Measurements from ENCODE around the gene ERFE. TPM values are rescaled to one million over a fixed set of nuclear protein-coding genes. Genes with fewer than 3 reads are reported as not detected.

ERFE gene
- polyA plus RNA-seq, 1 of the 3 experiments (the other 2 are of a cell fraction), result 1.3 TPM

GRCh38 chr2:238150686-238151085 lies 8.1 kb upstream of the ERFE start:
- 92% methylated on average over 11 of the region's 25 CpGs for WGBS (ENCODE audit: low lambda C conversion rate)
- Histone ChIP-seq H3K36me3 (replicated peaks in 1 of 2; ENCODE audit: control insufficient read depth in 1 of 2, insufficient read depth in 2 of 2, low read length in 1 of 2) (no peaks in the 10 kb centered on the region), H3K9me3 (no peaks in the 10 kb centered on the region), H2AFZ (ENCODE audit: low read depth) (no peak overlapping the region), H3K4me3 (ENCODE audit: low read depth in 2 of 2, low read length in 1 of 2) (no peak overlapping the region), H4K20me1 (ENCODE audit: insufficient read depth) (no peaks in the 10 kb centered on the region), H3K27ac (ENCODE audit: low read depth in 2 of 2, low read length in 1 of 2) (no peak overlapping the region), H3K27me3 (ENCODE audit: insufficient read depth) (no peaks in the 10 kb centered on the region), H3K4me2 (no peak overlapping the region), H3K79me2 (ENCODE audit: insufficient read depth) (no peaks in the 10 kb centered on the region), H3K4me1 (ENCODE audit: control insufficient read depth in 1 of 2, insufficient read depth in 2 of 2, low read depth in 1 of 2, low read length in 1 of 2) (peaks cover 0 to 6% of the 10 kb centered on the region in 2 experiments; a peak in 1 of 4 replicates), H3K9ac (no peak overlapping the region), H3K9me2 (no peaks in the 10 kb centered on the region), H3F3A (replicated peaks; ENCODE audit: insufficient read depth) (no peaks in the 10 kb centered on the region)
- CTCF ChIA-PET, result interaction anchor here (1.1 to 1.7 kb wide), 3 partner anchors 8 to 12 kb away, joined by 3 to 5 read pairs (median 3); no protein-coding TSS in a partner anchor
- TF ChIP-seq FOXJ3 (CRISPR knock-in tag; IDR thresholded peaks at IDR 0.05) (no peak), NRF1 (IDR thresholded peaks at IDR 0.05; ENCODE audit: low read depth, low read length) (no peak), REST (IDR thresholded peaks at IDR 0.05; ENCODE audit: low read depth, low read length) (no peak), RCOR1 (IDR thresholded peaks at IDR 0.05; ENCODE audit: low read length) (no peak)
- no peak for DNase-seq
- POLR2A ChIA-PET, result no interaction called here

- DNase-seq, result no peak
- peaks cover 0 to 6% of the 10 kb centered on the region in 2 experiments; a peak in 1 of 4 replicates for H3K4me1 ChIP-seq (ENCODE audit: control insufficient read depth in 1 of 2, insufficient read depth in 2 of 2, low read depth in 1 of 2, low read length in 1 of 2)
- H3K9me2 ChIP-seq, result no peaks in the 10 kb centered on the region
- H3F3A ChIP-seq (replicated peaks; ENCODE audit: insufficient read depth), result no peaks in the 10 kb centered on the region
- WGBS (ENCODE audit: low lambda C conversion rate), result 81% methylated on average over 13 of the region's 13 CpGs
- ChIA-PET CTCF (interaction anchor here (1.1 to 1.7 kb wide), 3 partner anchors 9 to 11 kb away, joined by 3 to 5 read pairs (median 3); no protein-coding TSS in a partner anchor), POLR2A (no interaction called here)
- no peaks in the 10 kb centered on the region for H3K36me3 ChIP-seq (replicated peaks in 1 of 2; ENCODE audit: control insufficient read depth in 1 of 2, insufficient read depth in 2 of 2, low read length in 1 of 2)
- H3K4me3 ChIP-seq (ENCODE audit: low read depth in 2 of 2, low read length in 1 of 2), result no peak overlapping the region
- H2AFZ ChIP-seq (ENCODE audit: low read depth), result no peak overlapping the region
- no peaks in the 10 kb centered on the region for H4K20me1 ChIP-seq (ENCODE audit: insufficient read depth)
- TF ChIP-seq YY1 (IDR thresholded peaks at IDR 0.05; ENCODE audit: low read depth) (no peak), EZH2phosphoT487 (IDR thresholded peaks at IDR 0.05; ENCODE audit: borderline replicate concordance, low read depth) (no peak), ELF1 (IDR thresholded peaks at IDR 0.05) (no peak), MEF2A (IDR thresholded peaks at IDR 0.05; ENCODE audit: borderline replicate concordance, low read depth) (no peak), FOXJ3 (CRISPR knock-in tag; IDR thresholded peaks at IDR 0.05) (no peak), CTCF (IDR thresholded peaks at IDR 0.05) (no peak), NRF1 (IDR thresholded peaks at IDR 0.05; ENCODE audit: low read depth, low read length) (no peak), MXI1 (IDR thresholded peaks at IDR 0.05; ENCODE audit: low read depth, low read length) (no peak), USF1 (IDR thresholded peaks at IDR 0.05; ENCODE audit: borderline replicate concordance, low read depth) (no peak), RAD21 (IDR thresholded peaks at IDR 0.05; ENCODE audit: low read length) (no peak), TAF1 (IDR thresholded peaks at IDR 0.05; ENCODE audit: borderline replicate concordance, low read depth, low read length) (no peak), MAX (IDR thresholded peaks at IDR 0.05; ENCODE audit: low read depth) (no peak), NFIC (IDR thresholded peaks at IDR 0.05; ENCODE audit: borderline replicate concordance) (no peak), POLR2AphosphoS5 (IDR thresholded peaks at IDR 0.05; ENCODE audit: low read depth, low read length) (no peak)
- H3K4me2 ChIP-seq, result no peak overlapping the region
- no peak overlapping the region for H3K27ac ChIP-seq (ENCODE audit: low read depth in 2 of 2, low read length in 1 of 2)
- H3K27me3 ChIP-seq (ENCODE audit: insufficient read depth), result no peaks in the 10 kb centered on the region
- H3K9me3 ChIP-seq, result no peaks in the 10 kb centered on the region
- H3K79me2 ChIP-seq (ENCODE audit: insufficient read depth), result no peaks in the 10 kb centered on the region
- H3K9ac ChIP-seq, result no peak overlapping the region
These were observed 7.6 kb upstream of the ERFE start for GRCh38 chr2:238151205-238151604.
